Neural crest cell (in vitro differentiated cells): ENCODE results near the gene ACAD8. TPM values are rescaled to one million over a fixed set of nuclear protein-coding genes. Genes with fewer than 3 reads are reported as not detected.

Experiments
- DNase-seq: peaks from one replicate; pipeline ENCODE4 v3.0.0; 2021; ENCODE audit warnings: low read depth, mixed read lengths, low spot score
- H3K27ac Mint-ChIP-seq: one replicate; pipeline ENCODE4 v1.8.0; 2021; ENCODE audit warnings: mild to moderate bottlenecking, mixed read lengths; ENCODE audit not compliant: unreplicated experiment
- H3K27me3 Mint-ChIP-seq: 2 replicates; pipeline ENCODE4 v1.8.0; 2021; ENCODE audit warnings: low read depth, mild to moderate bottlenecking, mixed read lengths
- H3K36me3 Mint-ChIP-seq: 2 replicates; pipeline ENCODE4 v1.8.0; 2021; ENCODE audit warnings: low read depth, mild to moderate bottlenecking, mixed read lengths
- H3K4me1 Mint-ChIP-seq: 2 replicates; pipeline ENCODE4 v1.8.0; 2021; ENCODE audit warnings: mixed read lengths
- H3K4me3 Mint-ChIP-seq: one replicate; pipeline ENCODE4 v1.8.0; 2021; ENCODE audit warnings: mild to moderate bottlenecking, mixed read lengths
- H3K9me3 Mint-ChIP-seq: 2 replicates; pipeline ENCODE4 v1.8.0; 2021; ENCODE audit warnings: mixed read lengths
- total RNA-seq: library from RNA; stranded (reverse); gene quantifications from 2 replicates; pipeline ENCODE4 v1.2.1, GENCODE V29; 2021
- TF ChIP-seq, protein P1 (sequence below): fragments of 200-600 bp; sonication (generic); conservative IDR thresholded peaks from 2 replicates; pipeline ENCODE4 v1.5.0; 2021; ENCODE audit warnings: antibody characterized with exemption, mild to moderate bottlenecking

The ACAD8 gene
- total RNA-seq, 1 donor from 2014 or later = 28.5 TPM

DNA sequence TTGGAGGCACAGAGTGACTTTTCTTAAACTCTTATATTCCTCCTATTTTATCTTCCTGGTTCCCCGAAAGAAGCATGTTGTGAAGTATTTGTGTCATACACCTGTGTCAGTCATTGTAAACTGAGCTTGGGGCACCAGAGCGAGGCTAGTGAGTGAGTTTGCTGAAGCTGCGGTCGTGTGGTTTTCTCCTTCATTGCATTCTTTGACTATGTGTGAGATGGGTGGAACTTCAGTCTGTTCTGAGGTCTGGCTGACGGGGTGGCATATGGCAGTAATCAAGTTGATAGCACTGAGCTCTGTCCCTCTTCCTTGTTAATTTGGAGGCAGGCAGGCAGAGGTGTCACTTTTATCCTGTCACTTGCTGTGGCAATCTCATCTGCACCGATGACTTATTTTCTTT, 24.7 kb upstream of the ACAD8 start:
- TF ChIP-seq, protein P1, sequence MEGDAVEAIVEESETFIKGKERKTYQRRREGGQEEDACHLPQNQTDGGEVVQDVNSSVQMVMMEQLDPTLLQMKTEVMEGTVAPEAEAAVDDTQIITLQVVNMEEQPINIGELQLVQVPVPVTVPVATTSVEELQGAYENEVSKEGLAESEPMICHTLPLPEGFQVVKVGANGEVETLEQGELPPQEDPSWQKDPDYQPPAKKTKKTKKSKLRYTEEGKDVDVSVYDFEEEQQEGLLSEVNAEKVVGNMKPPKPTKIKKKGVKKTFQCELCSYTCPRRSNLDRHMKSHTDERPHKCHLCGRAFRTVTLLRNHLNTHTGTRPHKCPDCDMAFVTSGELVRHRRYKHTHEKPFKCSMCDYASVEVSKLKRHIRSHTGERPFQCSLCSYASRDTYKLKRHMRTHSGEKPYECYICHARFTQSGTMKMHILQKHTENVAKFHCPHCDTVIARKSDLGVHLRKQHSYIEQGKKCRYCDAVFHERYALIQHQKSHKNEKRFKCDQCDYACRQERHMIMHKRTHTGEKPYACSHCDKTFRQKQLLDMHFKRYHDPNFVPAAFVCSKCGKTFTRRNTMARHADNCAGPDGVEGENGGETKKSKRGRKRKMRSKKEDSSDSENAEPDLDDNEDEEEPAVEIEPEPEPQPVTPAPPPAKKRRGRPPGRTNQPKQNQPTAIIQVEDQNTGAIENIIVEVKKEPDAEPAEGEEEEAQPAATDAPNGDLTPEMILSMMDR = no peak
- Mint-ChIP-seq H3K4me1 (peaks cover 41% of the 10 kb centered on the region), H3K9me3 (no peaks in the 10 kb centered on the region), H3K27me3 (peaks cover 3% of the 10 kb centered on the region), H3K27ac (no peak overlapping the region), H3K36me3 (no peaks in the 10 kb centered on the region), H3K4me3 (no peak overlapping the region)
- no peak for DNase-seq

DNA sequence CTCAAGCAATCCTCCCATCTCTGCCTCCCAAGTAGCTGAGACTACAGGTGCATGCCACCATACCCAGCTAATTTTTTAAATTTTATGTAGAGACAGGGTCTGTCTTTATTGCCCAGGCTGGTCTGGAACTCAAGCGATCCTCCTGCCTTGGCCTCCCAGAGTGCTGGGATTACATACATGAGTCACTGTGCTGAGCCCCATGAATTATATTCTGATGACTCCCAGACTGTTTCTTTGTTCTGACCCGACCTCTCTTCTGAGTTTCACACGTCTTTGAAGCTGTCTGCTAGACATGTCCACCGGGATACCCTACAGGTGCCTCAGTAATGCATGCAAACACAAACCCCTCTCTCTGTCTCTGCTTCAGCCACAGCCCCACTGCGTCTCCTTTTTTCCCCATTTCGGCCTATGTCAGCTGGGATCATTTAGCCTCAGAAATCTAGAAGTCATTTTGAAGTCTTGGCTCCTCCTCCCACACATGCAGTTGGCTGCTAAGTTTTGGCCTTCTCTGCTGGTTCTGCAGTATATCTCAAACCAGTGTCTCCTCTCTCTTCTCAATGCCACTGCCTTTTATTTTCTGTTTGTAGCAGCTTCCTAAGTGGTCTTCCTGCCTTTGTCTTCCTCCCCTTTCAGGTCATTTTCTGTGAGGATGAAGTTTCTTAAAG, 24.1 kb upstream of the ACAD8 start:
- Mint-ChIP-seq H3K27ac (no peak overlapping the region), H3K27me3 (no peaks in the 10 kb centered on the region)

DNA sequence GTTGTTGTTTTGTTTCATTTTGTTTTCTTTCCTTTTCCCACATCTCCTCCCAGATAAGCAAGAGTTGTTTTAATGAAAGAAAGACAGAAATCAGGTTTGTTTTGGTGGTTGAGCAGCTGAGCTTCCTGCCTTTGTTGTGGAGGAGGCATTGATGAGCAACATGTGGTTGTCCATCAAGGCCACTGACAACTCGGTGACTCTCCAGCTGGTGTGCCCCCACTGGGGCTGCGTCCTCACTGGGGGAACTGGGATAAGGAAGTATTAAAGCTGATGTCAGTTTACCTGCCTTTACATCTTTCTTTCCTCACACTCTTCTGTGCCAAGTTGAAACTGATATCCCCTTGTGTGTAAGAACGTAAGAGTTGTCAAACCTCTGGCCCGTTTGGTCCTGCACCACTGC, 23.0 kb upstream of the ACAD8 start:
- Mint-ChIP-seq H3K4me3 (no peak overlapping the region), H3K4me1 (peaks cover 38% of the 10 kb centered on the region), H3K36me3 (peaks cover 3% of the 10 kb centered on the region), H3K27me3 (no peaks in the 10 kb centered on the region), H3K9me3 (no peaks in the 10 kb centered on the region), H3K27ac (no peak overlapping the region)
- TF ChIP-seq, protein P1 = no peak
- no peak for DNase-seq

More for the DNA sequence above, 24.1 kb upstream of the ACAD8 start:
- DNase-seq = no peak
- no peaks in the 10 kb centered on the region for H3K9me3 Mint-ChIP-seq
- H3K4me1 Mint-ChIP-seq = peaks cover 38% of the 10 kb centered on the region
- no peaks in the 10 kb centered on the region for H3K36me3 Mint-ChIP-seq
- peak overlapping the region; percentile 38 for H3K4me3 Mint-ChIP-seq
- TF ChIP-seq, protein P1 = no peak

DNA sequence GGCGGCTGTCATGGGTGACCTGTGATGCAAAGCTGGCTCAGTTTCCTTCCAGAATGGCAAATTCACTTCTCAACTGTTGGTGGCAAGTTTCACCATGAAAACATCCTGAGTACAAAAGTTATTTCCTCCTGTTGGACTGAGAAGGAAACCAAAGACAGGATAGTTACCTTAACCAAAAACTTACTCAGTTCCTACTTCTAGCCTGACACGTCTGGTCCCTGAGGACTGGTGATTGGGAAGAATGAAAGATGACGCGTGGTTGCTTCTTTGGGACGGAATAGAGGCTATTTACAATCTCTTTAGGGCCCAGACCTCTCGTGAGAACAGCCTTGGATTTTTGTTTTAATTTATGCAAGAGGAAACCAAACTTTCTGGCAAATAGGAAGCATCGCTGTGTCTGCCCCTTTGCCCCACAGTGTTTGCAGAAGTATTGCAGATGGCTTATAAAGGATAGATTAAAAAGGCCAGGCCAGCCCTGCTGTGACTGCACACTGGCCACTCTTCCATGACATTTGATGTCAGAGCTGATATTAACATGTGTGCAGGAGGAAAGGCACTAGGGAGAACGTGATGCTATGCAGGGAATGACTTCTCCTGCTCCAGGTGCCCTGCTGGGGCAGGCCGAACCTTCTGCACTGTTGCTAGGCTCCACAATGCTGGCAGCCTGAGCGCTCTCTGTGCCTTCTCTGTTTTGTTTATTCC, 21.3 kb upstream of the ACAD8 start:
- TF ChIP-seq, protein P1 = no peak
- no peaks in the 10 kb centered on the region for H3K9me3 Mint-ChIP-seq
- H3K4me3 Mint-ChIP-seq = no peak overlapping the region
- H3K4me1 Mint-ChIP-seq = peaks cover 24% of the 10 kb centered on the region
- peaks cover 3% of the 10 kb centered on the region for H3K36me3 Mint-ChIP-seq
- H3K27me3 Mint-ChIP-seq = no peaks in the 10 kb centered on the region
- no peak for DNase-seq
- H3K27ac Mint-ChIP-seq = no peak overlapping the region

DNA sequence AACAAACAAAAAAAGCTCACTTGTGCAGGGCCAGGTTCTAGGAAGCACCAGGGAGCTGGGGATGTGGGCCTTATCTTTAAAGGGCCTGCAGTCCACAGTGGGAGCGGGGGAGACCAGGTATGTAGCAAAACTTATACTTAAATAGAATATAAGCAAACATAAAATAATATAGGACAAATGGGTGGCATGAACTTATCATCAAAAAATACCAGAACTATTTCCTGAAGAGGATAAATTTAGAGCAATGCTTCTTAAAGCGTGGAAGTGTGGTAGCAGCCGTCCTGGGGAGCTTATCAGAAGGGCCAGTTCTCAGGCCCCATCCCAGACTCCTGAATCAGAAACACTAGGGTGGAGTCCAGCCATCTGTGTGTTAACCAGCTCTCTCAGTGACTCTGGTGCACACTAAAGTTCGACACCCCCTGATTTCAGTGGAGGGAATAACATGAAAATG, 19.6 kb upstream of the ACAD8 start:
- Mint-ChIP-seq H3K27me3 (no peaks in the 10 kb centered on the region), H3K4me1 (peaks cover 15% of the 10 kb centered on the region), H3K9me3 (no peaks in the 10 kb centered on the region), H3K36me3 (peaks cover 6% of the 10 kb centered on the region), H3K4me3 (no peak overlapping the region), H3K27ac (no peak overlapping the region)
- TF ChIP-seq, protein P1 = no peak
- DNase-seq = no peak
